ENCODE measurements around the gene SLC5A6.

Gene SLC5A6

GRCh38 chr2:27237341-27237945 lies 25.4 kb upstream of the SLC5A6 start:
- DNase-seq = no peak

- no peak for DNase-seq
Measured at GRCh38 chr2:27236626-27237025, 24.6 kb upstream of the SLC5A6 start.

GRCh38 chr2:27236136-27236535 lies 24.1 kb upstream of the SLC5A6 start:
- no peak for DNase-seq

- no peak for DNase-seq
Measured at GRCh38 chr2:27233341-27233740, 21.3 kb upstream of the SLC5A6 start.

GRCh38 chr2:27231921-27232320 lies 19.9 kb upstream of the SLC5A6 start:
- DNase-seq = no peak

GRCh38 chr2:27227501-27227900 lies 15.4 kb upstream of the SLC5A6 start:
- DNase-seq = no peak

GRCh38 chr2:27225526-27225925 lies 13.5 kb upstream of the SLC5A6 start:
- DNase-seq = no peak

GRCh38 chr2:27223416-27223815 lies 11.3 kb upstream of the SLC5A6 start:
- no peak for DNase-seq

GRCh38 chr2:27222407-27222806 lies 10.3 kb upstream of the SLC5A6 start:
- DNase-seq = no peak

- no peak for DNase-seq
Measured at GRCh38 chr2:27221166-27221565, 9.1 kb upstream of the SLC5A6 start.

GRCh38 chr2:27220091-27220490 lies 8.0 kb upstream of the SLC5A6 start:
- no peak for DNase-seq

GRCh38 chr2:27219091-27219490 lies 7.0 kb upstream of the SLC5A6 start:
- DNase-seq = no peak

GRCh38 chr2:27218614-27219013 lies 6.5 kb upstream of the SLC5A6 start:
- no peak for DNase-seq

- DNase-seq = peak in 57 of 58 donors; percentile 29 to 88 (median 76)
Measured at GRCh38 chr2:27217173-27218121, 5.4 kb upstream of the SLC5A6 start, which contains the start of gene CAD. Gene CAD (plus strand): TSS chr2:27217369. CDS start chr2:27217552, 183 bp downstream.

GRCh38 chr2:27216416-27217137 lies 4.5 kb upstream of the SLC5A6 start:
- DNase-seq = no peak

GRCh38 chr2:27214941-27215340 lies 2.9 kb upstream of the SLC5A6 start:
- no peak for DNase-seq

GRCh38 chr2:27212626-27213471 lies 781 bp upstream of the SLC5A6 start:
- DNase-seq = peak in 3 of 58 donors; percentile 35 to 58 (median 36)

GRCh38 chr2:27211241-27211942 lies 676 bp downstream of the SLC5A6 start:
- peak in 5 of 58 donors; percentile 39 to 59 (median 51) for DNase-seq

- no peak for DNase-seq
Measured at GRCh38 chr2:27209621-27210401, 2.3 kb downstream of the SLC5A6 start.

Data from anterior cingulate cortex (tissue), 58 donors.